Measurements from ENCODE around the gene AMT. TPM values are rescaled to one million over a fixed set of nuclear protein-coding genes. Genes with fewer than 3 reads are reported as not detected.

AMT gene
- total RNA-seq, 4 donors from 2014 or later: 13.5 to 58.3 (median 20.3) TPM

DNA sequence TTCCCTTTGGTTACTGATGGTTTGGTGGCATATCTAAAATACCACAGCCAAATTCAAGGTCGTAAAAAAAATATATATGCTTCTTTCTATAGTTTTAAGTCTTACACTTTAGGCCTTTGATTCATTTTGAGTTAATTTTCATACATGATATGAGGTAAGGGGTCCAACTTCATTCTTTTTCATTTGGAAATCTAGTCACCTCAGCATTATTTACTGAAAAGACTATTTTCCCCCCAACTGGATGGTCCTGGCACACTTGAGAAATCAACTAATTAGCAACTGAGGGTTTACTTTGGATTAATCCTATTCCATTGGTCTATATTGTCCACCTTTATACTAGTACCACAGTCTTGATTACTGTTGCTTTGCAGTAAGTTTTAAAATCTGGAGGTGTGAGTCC is 36.7 kb downstream of the AMT start:
- no peak for DNase-seq
- H3K9me3 ChIP-seq: no peaks in the 10 kb centered on the region
- H3K4me3 ChIP-seq: no peak overlapping the region
- no peaks in the 10 kb centered on the region for H3K36me3 ChIP-seq
- peaks cover 0 to 53% (median 37%) of the 10 kb centered on the region in 4 donors for H3K4me1 ChIP-seq
- TF ChIP-seq POLR2A (IDR thresholded peaks at IDR 0.05) (no peak), EP300 (IDR thresholded peaks at IDR 0.05; ENCODE audit: low read depth) (no peak), POLR2AphosphoS5 (IDR thresholded peaks at IDR 0.05) (no peak), CTCF (IDR thresholded peaks at IDR 0.05) (no peak)
- in situ Hi-C loops (cut with MboI; ENCODE audit: low pct_ligation_motif_present in 1 of 4, low pct_unique_long_range_greater_than_20kb in 1 of 4, low sequenced_read_pairs in 3 of 4): no loop called here
- no peak overlapping the region for H3K27ac ChIP-seq
- H3K27me3 ChIP-seq: no peaks in the 10 kb centered on the region
- 67 to 85% methylated on average over 1 of the region's 1 CpG for WGBS, 2 donors (ENCODE audit: low coverage in 1 of 2)
- intact Hi-C loops (cut with DNase I; ENCODE audit: low total_unique reads): no loop called here

DNA sequence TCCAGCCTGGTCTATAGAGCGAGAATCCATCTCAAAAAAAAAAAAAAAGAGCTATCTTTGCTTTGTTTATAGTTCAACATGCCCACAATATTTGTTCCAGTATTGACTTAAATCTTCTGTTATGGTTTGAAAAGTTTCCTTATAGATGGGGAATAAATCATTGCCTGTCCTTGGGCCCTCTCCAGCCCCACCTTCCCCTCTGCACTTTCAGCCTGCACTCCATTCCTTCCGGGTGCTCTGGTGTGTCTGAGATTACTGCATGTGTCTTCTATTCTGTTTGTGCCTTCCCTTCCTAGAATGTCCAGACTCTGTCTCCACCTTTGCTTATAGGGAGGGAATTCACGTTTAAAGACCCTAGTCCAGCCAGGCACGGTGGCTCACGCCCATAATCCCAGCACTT is 38.9 kb downstream of the AMT start:
- Histone ChIP-seq H3K36me3 (no peaks in the 10 kb centered on the region), H3K27me3 (no peaks in the 10 kb centered on the region), H3K9me3 (no peaks in the 10 kb centered on the region), H3K4me3 (no peak overlapping the region), H3K4me1 (peaks cover 0 to 64% (median 39%) of the 10 kb centered on the region in 4 donors), H3K27ac (peak overlapping the region; percentile 19 to 59 (median 58))
- WGBS, 2 donors (ENCODE audit: low coverage in 1 of 2): 37 to 39% methylated on average over 3 to 5 of the region's 5 CpGs
- intact Hi-C loops (cut with DNase I; ENCODE audit: low total_unique reads) (no loop called here), in situ Hi-C loops (cut with MboI; ENCODE audit: low pct_ligation_motif_present in 1 of 4, low pct_unique_long_range_greater_than_20kb in 1 of 4, low sequenced_read_pairs in 3 of 4) (no loop called here)
- peak; percentile 46 for DNase-seq
- TF ChIP-seq CTCF (IDR thresholded peaks at IDR 0.05) (no peak), POLR2A (IDR thresholded peaks at IDR 0.05) (no peak), POLR2AphosphoS5 (IDR thresholded peaks at IDR 0.05) (no peak), EP300 (IDR thresholded peaks at IDR 0.05; ENCODE audit: low read depth) (no peak)

GRCh38 chr3:49378249-49378895 is 43.9 kb downstream of the AMT start:
- Histone ChIP-seq H3K36me3 (peaks cover 0 to 20% (median 9%) of the 10 kb centered on the region in 4 donors), H3K4me1 (peaks cover 0 to 34% (median 21%) of the 10 kb centered on the region in 4 donors), H3K4me3 (no peak overlapping the region), H3K27me3 (no peaks in the 10 kb centered on the region), H3K27ac (no peak overlapping the region), H3K9me3 (no peaks in the 10 kb centered on the region)
- peak; percentile 13 for DNase-seq
- intact Hi-C loops (cut with DNase I; ENCODE audit: low total_unique reads) (no loop called here), in situ Hi-C loops (cut with MboI; ENCODE audit: low pct_ligation_motif_present in 1 of 4, low pct_unique_long_range_greater_than_20kb in 1 of 4, low sequenced_read_pairs in 3 of 4) (no loop called here)
- no peak for TF ChIP-seq CTCF (IDR thresholded peaks at IDR 0.05)
- TF ChIP-seq POLR2AphosphoS5 (IDR thresholded peaks at IDR 0.05): no peak
- TF ChIP-seq EP300 (IDR thresholded peaks at IDR 0.05; ENCODE audit: low read depth): no peak
- TF ChIP-seq POLR2A (IDR thresholded peaks at IDR 0.05): no peak
- WGBS, 2 donors (ENCODE audit: low coverage in 1 of 2): 83% methylated on average over 11 of the region's 11 CpGs; no CpG with 5 or more reads in 1 of the 2 donors

GRCh38 chr3:49377483-49377882 is 44.8 kb downstream of the AMT start:
- TF ChIP-seq EP300 (IDR thresholded peaks at IDR 0.05; ENCODE audit: low read depth) (no peak), POLR2AphosphoS5 (IDR thresholded peaks at IDR 0.05) (no peak), CTCF (IDR thresholded peaks at IDR 0.05) (no peak), POLR2A (IDR thresholded peaks at IDR 0.05) (no peak)
- in situ Hi-C loops (cut with MboI; ENCODE audit: low pct_ligation_motif_present in 1 of 4, low pct_unique_long_range_greater_than_20kb in 1 of 4, low sequenced_read_pairs in 3 of 4): no loop called here
- no peak for DNase-seq
- Histone ChIP-seq H3K4me1 (peaks cover 0 to 31% (median 14%) of the 10 kb centered on the region in 4 donors), H3K4me3 (no peak overlapping the region), H3K27me3 (no peaks in the 10 kb centered on the region), H3K27ac (no peak overlapping the region), H3K9me3 (no peaks in the 10 kb centered on the region), H3K36me3 (peaks cover 0 to 28% (median 13%) of the 10 kb centered on the region in 4 donors)
- intact Hi-C loops (cut with DNase I; ENCODE audit: low total_unique reads): no loop called here
- WGBS, 2 donors (ENCODE audit: low coverage in 1 of 2): 82% methylated on average over 1 of the region's 1 CpG; no CpG with 5 or more reads in 1 of the 2 donors

Measured in transverse colon (tissue), 4 donors.